SKM-1 treated with dmso at 0.1 percent for 144 hours (cell line): ENCODE results near the gene WLS.

ENCODE experiments used
- DNase-seq: peaks from one replicate; lab custom pipeline; 2025; ENCODE audit not compliant: unreplicated experiment; lab: John Stamatoyannopoulos, UW

Gene WLS

GRCh38 chr1:68103884-68104554 lies 128.3 kb downstream of the WLS start:
- no peak for DNase-seq

GRCh38 chr1:68103011-68103545 lies 129.2 kb downstream of the WLS start:
- DNase-seq, result no peak

GRCh38 chr1:68101829-68102228 lies 130.5 kb downstream of the WLS start:
- no peak for DNase-seq

GRCh38 chr1:68100571-68100970 lies 131.8 kb downstream of the WLS start:
- DNase-seq, result no peak

- DNase-seq, result no peak
These were observed 138.6 kb downstream of the WLS start for GRCh38 chr1:68093737-68094136.

GRCh38 chr1:68087184-68087583 lies 145.1 kb downstream of the WLS start:
- no peak for DNase-seq

- no peak for DNase-seq
These were observed 146.6 kb downstream of the WLS start for GRCh38 chr1:68085752-68086151.

- no peak for DNase-seq
These were observed 148.6 kb downstream of the WLS start for GRCh38 chr1:68083686-68084085.

- DNase-seq, result no peak
These were observed 150.5 kb downstream of the WLS start for GRCh38 chr1:68081775-68082283.

GRCh38 chr1:68078647-68079046 lies 153.7 kb downstream of the WLS start:
- DNase-seq, result no peak
